Common myeloid progenitor, CD34-positive (primary cell): ENCODE data around the gene FAM227A.

Experiments
- CTCF ChIA-PET: fragments of 350-600 bp; sonication (Branson Sonifier 250); formaldehyde crosslinking; loops from one replicate; lab custom pipeline; 2021; ENCODE audit warnings: antibody characterized with exemption; lab: Charles Lee
- POLR2A ChIA-PET: fragments of 350-600 bp; sonication (Branson Sonifier 250); formaldehyde crosslinking; loops from one replicate; lab custom pipeline; 2021; ENCODE audit warnings: antibody characterized with exemption; lab: Charles Lee
- DNase-seq, 3 donors: peaks; one replicate each; pipeline versions ENCODE4 v3.0.0 to v3.0.0-alpha.2; 2013
- H3K27ac ChIP-seq, 2 experiments: 1 replicate in 1 of 2; 2 replicates in 1 of 2; pipeline ENCODE4 v1.7.0; 2013; ENCODE audit warnings: inconsistent platforms in 2 of 2, low read length in 2 of 2, mild to moderate bottlenecking in 2 of 2, low read depth in 1 of 2, moderate library complexity in 1 of 2; ENCODE audit not compliant: severe bottlenecking in 2 of 2, insufficient read depth in 1 of 2, poor library complexity in 1 of 2
- H3K27me3 ChIP-seq, 5 experiments: replicated peaks in 2 of 5; 1 replicate in 3 of 5; 2 replicates in 2 of 5; pipeline versions ENCODE4 v1.6.1 to v1.7.0; 2013; ENCODE audit warnings: low read length in 4 of 5, mild to moderate bottlenecking in 2 of 5, moderate library complexity in 2 of 5, inconsistent platforms in 1 of 5; ENCODE audit not compliant: insufficient read depth in 5 of 5, control insufficient read depth in 4 of 5
- H3K36me3 ChIP-seq, 4 experiments: 1 replicate in 2 of 4; 2 replicates in 2 of 4; pipeline versions ENCODE4 v1.6.1 to v1.7.0; 2013; ENCODE audit warnings: low read length in 3 of 4, control low read depth in 1 of 4, mild to moderate bottlenecking in 1 of 4; ENCODE audit not compliant: control insufficient read depth in 4 of 4, insufficient read depth in 4 of 4
- H3K4me1 ChIP-seq, 4 experiments: 1 replicate in 3 of 4; 2 replicates in 1 of 4; pipeline versions ENCODE4 v1.6.1 to v1.7.1; 2013; ENCODE audit warnings: low read length in 3 of 4, mild to moderate bottlenecking in 3 of 4, control low read depth in 1 of 4, inconsistent platforms in 1 of 4, moderate library complexity in 1 of 4; ENCODE audit not compliant: control insufficient read depth in 4 of 4, insufficient read depth in 4 of 4; ENCODE audit errors: control extremely low read depth in 1 of 4
- H3K4me3 ChIP-seq, 7 experiments: 1 replicate in 4 of 7; 2 replicates in 3 of 7; pipeline versions ENCODE4 v1.5.1 to v1.7.0; 2013; ENCODE audit warnings: mild to moderate bottlenecking in 7 of 7, low read length in 6 of 7, moderate library complexity in 6 of 7, inconsistent platforms in 2 of 7, low read depth in 2 of 7, control low read depth in 1 of 7; ENCODE audit not compliant: insufficient read depth in 4 of 7, control insufficient read depth in 1 of 7; ENCODE audit errors: extremely low read depth in 1 of 7
- H3K9me3 ChIP-seq, 5 experiments: 1 replicate in 4 of 5; 2 replicates in 1 of 5; pipeline versions ENCODE4 v1.6.1 to v1.7.1; 2013; ENCODE audit warnings: low read length in 4 of 5, mild to moderate bottlenecking in 2 of 5, inconsistent platforms in 1 of 5, low read depth in 1 of 5, moderate library complexity in 1 of 5; ENCODE audit not compliant: control insufficient read depth in 4 of 5, insufficient read depth in 2 of 5; ENCODE audit errors: control extremely low read depth in 1 of 5
- WGBS: methylation state at CpG from one replicate; pipeline ENCODE4 v1.1.5; 2013; ENCODE audit not compliant: insufficient coverage; 5-methylcytosine and 5-hydroxymethylcytosine counted together

FAM227A gene

GRCh38 chr22:38554281-38554680, 101.9 kb downstream of the FAM227A start:
- H3K27ac ChIP-seq = no peak overlapping the region
- H3K27me3 ChIP-seq = no peaks in the 10 kb centered on the region
- no peaks in the 10 kb centered on the region for H3K4me1 ChIP-seq
- ChIA-PET CTCF (interaction anchor here (0.6 to 1.5 kb wide), 3 partner anchors 13 to 990 kb away, joined by 3 to 6 read pairs (median 3); no protein-coding TSS in a partner anchor), POLR2A (no interaction called here)
- no peak for DNase-seq
- H3K4me3 ChIP-seq = no peak overlapping the region
- WGBS = no CpG with 5 or more reads among the region's 3 CpGs
- H3K9me3 ChIP-seq = no peaks in the 10 kb centered on the region
- no peaks in the 10 kb centered on the region for H3K36me3 ChIP-seq

GRCh38 chr22:38549101-38549894, 106.9 kb downstream of the FAM227A start:
- CTCF ChIA-PET = no interaction called here
- DNase-seq = no peak
- H3K27ac ChIP-seq = no peak overlapping the region

GRCh38 chr22:38540701-38541100, 115.5 kb downstream of the FAM227A start:
- no peak overlapping the region for H3K27ac ChIP-seq
- ChIA-PET POLR2A (no interaction called here), CTCF (interaction anchor here (1.6 to 2.3 kb wide), 2 partner anchors 10 to 13 kb away, joined by 3 to 6 read pairs; no protein-coding TSS in a partner anchor)
- H3K4me1 ChIP-seq = no peaks in the 10 kb centered on the region
- no peaks in the 10 kb centered on the region for H3K36me3 ChIP-seq
- peaks cover 6 to 11% (median 9%) of the 10 kb centered on the region in 5 experiments for H3K9me3 ChIP-seq
- DNase-seq = no peak
- H3K27me3 ChIP-seq = no peaks in the 10 kb centered on the region
- 100% methylated on average over 1 of the region's 2 CpGs for WGBS
- H3K4me3 ChIP-seq = no peak overlapping the region

More at GRCh38 chr22:38549101-38549894, 106.9 kb downstream of the FAM227A start:
- 95% methylated on average over 5 of the region's 7 CpGs for WGBS
- H3K4me3 ChIP-seq = no peak overlapping the region
- H3K36me3 ChIP-seq = peaks cover 0 to 2% (median 0%) of the 10 kb centered on the region in 4 experiments
- H3K4me1 ChIP-seq = no peaks in the 10 kb centered on the region
- H3K27me3 ChIP-seq = no peaks in the 10 kb centered on the region
- POLR2A ChIA-PET = no interaction called here
- H3K9me3 ChIP-seq = peaks cover 0 to 3% (median 2%) of the 10 kb centered on the region in 5 experiments

GRCh38 chr22:38531251-38531938, 124.8 kb downstream of the FAM227A start:
- peak overlapping the region in 1 of 2 experiments; percentile 71 for H3K27ac ChIP-seq
- peak; percentile 18 to 66 (median 55) for DNase-seq
- H3K9me3 ChIP-seq = no peaks in the 10 kb centered on the region
- POLR2A ChIA-PET = no interaction called here
- 100% methylated on average over 4 of the region's 4 CpGs for WGBS
- no peaks in the 10 kb centered on the region for H3K36me3 ChIP-seq
- H3K4me1 ChIP-seq = peaks cover 0 to 14% (median 7%) of the 10 kb centered on the region in 4 experiments
- peak overlapping the region in 3 of 7 experiments; percentile 15 to 57 (median 19) for H3K4me3 ChIP-seq
- CTCF ChIA-PET = interaction anchor here (1.5 kb wide), 1 partner anchor 21 kb away, joined by 4 read pairs; no protein-coding TSS in a partner anchor
- no peaks in the 10 kb centered on the region for H3K27me3 ChIP-seq
